ENCODE results near the gene FRY.
"Not testable (repeated sequence)": the region's sequence is repeated elsewhere in the genome, so short reads cannot be mapped to it uniquely, and the experiment has no call there.

The FRY gene

GRCh38 chr13:32042551-32042950 lies 11.0 kb downstream of the FRY start:
- Histone ChIP-seq H3K27me3 (ENCODE audit: low read depth, low read length) (no peaks in the 10 kb centered on the region), H3K9me3 (ENCODE audit: control insufficient read depth in 1 of 2, low read length in 2 of 2) (no peaks in the 10 kb centered on the region), H3K27ac (ENCODE audit: low read length) (no peak overlapping the region), H3K4me1 (ENCODE audit: control insufficient read depth in 1 of 2, insufficient read depth in 2 of 2, low read length in 2 of 2) (peaks cover 0 to 13% of the 10 kb centered on the region in 2 donors), H3K4me3 (ENCODE audit: low read depth in 1 of 2, low read length in 2 of 2) (no peak overlapping the region), H3K36me3 (ENCODE audit: control insufficient read depth in 1 of 2, insufficient read depth in 2 of 2, low read length in 2 of 2) (no peaks in the 10 kb centered on the region)

GRCh38 chr13:32044446-32044845 lies 12.9 kb downstream of the FRY start:
- Histone ChIP-seq H3K4me3 (ENCODE audit: low read depth in 1 of 2, low read length in 2 of 2) (no peak overlapping the region), H3K27me3 (ENCODE audit: low read depth, low read length) (no peaks in the 10 kb centered on the region), H3K36me3 (ENCODE audit: control insufficient read depth in 1 of 2, insufficient read depth in 2 of 2, low read length in 2 of 2) (no peaks in the 10 kb centered on the region), H3K9me3 (ENCODE audit: control insufficient read depth in 1 of 2, low read length in 2 of 2) (no peaks in the 10 kb centered on the region), H3K27ac (ENCODE audit: low read length) (no peak overlapping the region), H3K4me1 (ENCODE audit: control insufficient read depth in 1 of 2, insufficient read depth in 2 of 2, low read length in 2 of 2) (peaks cover 0 to 13% of the 10 kb centered on the region in 2 donors)

GRCh38 chr13:32045537-32045936 lies 14.0 kb downstream of the FRY start:
- Histone ChIP-seq H3K27ac (ENCODE audit: low read length) (peak overlapping the region; percentile 19), H3K27me3 (ENCODE audit: low read depth, low read length) (no peaks in the 10 kb centered on the region), H3K4me3 (ENCODE audit: low read depth in 1 of 2, low read length in 2 of 2) (no peak overlapping the region), H3K9me3 (ENCODE audit: control insufficient read depth in 1 of 2, low read length in 2 of 2) (no peaks in the 10 kb centered on the region), H3K36me3 (ENCODE audit: control insufficient read depth in 1 of 2, insufficient read depth in 2 of 2, low read length in 2 of 2) (no peaks in the 10 kb centered on the region), H3K4me1 (ENCODE audit: control insufficient read depth in 1 of 2, insufficient read depth in 2 of 2, low read length in 2 of 2) (peaks cover 0 to 13% of the 10 kb centered on the region in 2 donors)

- Histone ChIP-seq H3K4me3 (ENCODE audit: low read depth in 1 of 2, low read length in 2 of 2) (no peak overlapping the region), H3K36me3 (ENCODE audit: control insufficient read depth in 1 of 2, insufficient read depth in 2 of 2, low read length in 2 of 2) (no peaks in the 10 kb centered on the region), H3K27me3 (ENCODE audit: low read depth, low read length) (no peaks in the 10 kb centered on the region), H3K4me1 (ENCODE audit: control insufficient read depth in 1 of 2, insufficient read depth in 2 of 2, low read length in 2 of 2) (peaks cover 0 to 13% of the 10 kb centered on the region in 2 donors), H3K9me3 (ENCODE audit: control insufficient read depth in 1 of 2, low read length in 2 of 2) (no peaks in the 10 kb centered on the region), H3K27ac (ENCODE audit: low read length) (peak overlapping the region; percentile 19)
Measured at GRCh38 chr13:32045982-32046785, 14.6 kb downstream of the FRY start.

GRCh38 chr13:32047088-32047487 lies 15.5 kb downstream of the FRY start:
- H3K27ac ChIP-seq (ENCODE audit: low read length), result no peak overlapping the region
- no peaks in the 10 kb centered on the region for H3K36me3 ChIP-seq (ENCODE audit: control insufficient read depth in 1 of 2, insufficient read depth in 2 of 2, low read length in 2 of 2)
- no peaks in the 10 kb centered on the region for H3K9me3 ChIP-seq (ENCODE audit: control insufficient read depth in 1 of 2, low read length in 2 of 2)
- H3K27me3 ChIP-seq (ENCODE audit: low read depth, low read length), result no peaks in the 10 kb centered on the region
- H3K4me1 ChIP-seq (ENCODE audit: control insufficient read depth in 1 of 2, insufficient read depth in 2 of 2, low read length in 2 of 2), result peaks cover 0 to 13% of the 10 kb centered on the region in 2 donors
- no peak overlapping the region for H3K4me3 ChIP-seq (ENCODE audit: low read depth in 1 of 2, low read length in 2 of 2)

GRCh38 chr13:32047793-32048192 lies 16.2 kb downstream of the FRY start:
- Histone ChIP-seq H3K9me3 (ENCODE audit: control insufficient read depth in 1 of 2, low read length in 2 of 2) (no peaks in the 10 kb centered on the region), H3K4me3 (ENCODE audit: low read depth in 1 of 2, low read length in 2 of 2) (no peak overlapping the region), H3K36me3 (ENCODE audit: control insufficient read depth in 1 of 2, insufficient read depth in 2 of 2, low read length in 2 of 2) (no peaks in the 10 kb centered on the region), H3K27ac (ENCODE audit: low read length) (no peak overlapping the region), H3K4me1 (ENCODE audit: control insufficient read depth in 1 of 2, insufficient read depth in 2 of 2, low read length in 2 of 2) (peaks cover 0 to 13% of the 10 kb centered on the region in 2 donors), H3K27me3 (ENCODE audit: low read depth, low read length) (no peaks in the 10 kb centered on the region)

GRCh38 chr13:32048816-32049215 lies 17.2 kb downstream of the FRY start:
- H3K27ac ChIP-seq (ENCODE audit: low read length), result no peak overlapping the region
- H3K27me3 ChIP-seq (ENCODE audit: low read depth, low read length), result no peaks in the 10 kb centered on the region
- no peaks in the 10 kb centered on the region for H3K9me3 ChIP-seq (ENCODE audit: control insufficient read depth in 1 of 2, low read length in 2 of 2)
- H3K4me3 ChIP-seq (ENCODE audit: low read depth in 1 of 2, low read length in 2 of 2), result no peak overlapping the region
- peaks cover 0 to 13% of the 10 kb centered on the region in 2 donors for H3K4me1 ChIP-seq (ENCODE audit: control insufficient read depth in 1 of 2, insufficient read depth in 2 of 2, low read length in 2 of 2)
- no peaks in the 10 kb centered on the region for H3K36me3 ChIP-seq (ENCODE audit: control insufficient read depth in 1 of 2, insufficient read depth in 2 of 2, low read length in 2 of 2)

GRCh38 chr13:32051156-32051555 lies 19.6 kb downstream of the FRY start:
- H3K36me3 ChIP-seq (ENCODE audit: control insufficient read depth in 1 of 2, insufficient read depth in 2 of 2, low read length in 2 of 2), result no peaks in the 10 kb centered on the region
- H3K4me3 ChIP-seq (ENCODE audit: low read depth in 1 of 2, low read length in 2 of 2), result no peak overlapping the region
- no peaks in the 10 kb centered on the region for H3K9me3 ChIP-seq (ENCODE audit: control insufficient read depth in 1 of 2, low read length in 2 of 2)
- no peaks in the 10 kb centered on the region for H3K4me1 ChIP-seq (ENCODE audit: control insufficient read depth in 1 of 2, insufficient read depth in 2 of 2, low read length in 2 of 2)
- no peaks in the 10 kb centered on the region for H3K27me3 ChIP-seq (ENCODE audit: low read depth, low read length)
- no peak overlapping the region for H3K27ac ChIP-seq (ENCODE audit: low read length)

GRCh38 chr13:32056316-32056715 lies 24.7 kb downstream of the FRY start:
- H3K4me1 ChIP-seq (ENCODE audit: control insufficient read depth in 1 of 2, insufficient read depth in 2 of 2, low read length in 2 of 2), result no peaks in the 10 kb centered on the region
- no peaks in the 10 kb centered on the region for H3K36me3 ChIP-seq (ENCODE audit: control insufficient read depth in 1 of 2, insufficient read depth in 2 of 2, low read length in 2 of 2)

GRCh38 chr13:32057325-32057724 lies 25.8 kb downstream of the FRY start:
- not testable (repeated sequence) for H3K27ac ChIP-seq (ENCODE audit: low read length); H3K4me1 ChIP-seq (ENCODE audit: control insufficient read depth in 1 of 2, insufficient read depth in 2 of 2, low read length in 2 of 2); H3K27me3 ChIP-seq (ENCODE audit: low read depth, low read length); H3K36me3 ChIP-seq (ENCODE audit: control insufficient read depth in 1 of 2, insufficient read depth in 2 of 2, low read length in 2 of 2); H3K9me3 ChIP-seq (ENCODE audit: control insufficient read depth in 1 of 2, low read length in 2 of 2); H3K4me3 ChIP-seq (ENCODE audit: low read depth in 1 of 2, low read length in 2 of 2)

More at GRCh38 chr13:32056316-32056715, 24.7 kb downstream of the FRY start:
- Histone ChIP-seq H3K4me3 (ENCODE audit: low read depth in 1 of 2, low read length in 2 of 2) (no peak overlapping the region), H3K9me3 (ENCODE audit: control insufficient read depth in 1 of 2, low read length in 2 of 2) (no peaks in the 10 kb centered on the region), H3K27ac (ENCODE audit: low read length) (no peak overlapping the region), H3K27me3 (ENCODE audit: low read depth, low read length) (no peaks in the 10 kb centered on the region)

GRCh38 chr13:32059511-32059984 lies 28.0 kb downstream of the FRY start:
- no peak overlapping the region for H3K27ac ChIP-seq (ENCODE audit: low read length)
- no peaks in the 10 kb centered on the region for H3K36me3 ChIP-seq (ENCODE audit: control insufficient read depth in 1 of 2, insufficient read depth in 2 of 2, low read length in 2 of 2)
- no peak overlapping the region for H3K4me3 ChIP-seq (ENCODE audit: low read depth in 1 of 2, low read length in 2 of 2)
- H3K27me3 ChIP-seq (ENCODE audit: low read depth, low read length), result no peaks in the 10 kb centered on the region
- H3K4me1 ChIP-seq (ENCODE audit: control insufficient read depth in 1 of 2, insufficient read depth in 2 of 2, low read length in 2 of 2), result no peaks in the 10 kb centered on the region
- H3K9me3 ChIP-seq (ENCODE audit: control insufficient read depth in 1 of 2, low read length in 2 of 2), result no peaks in the 10 kb centered on the region
